ENCODE data around the gene UCN2.

The UCN2 gene

DNA sequence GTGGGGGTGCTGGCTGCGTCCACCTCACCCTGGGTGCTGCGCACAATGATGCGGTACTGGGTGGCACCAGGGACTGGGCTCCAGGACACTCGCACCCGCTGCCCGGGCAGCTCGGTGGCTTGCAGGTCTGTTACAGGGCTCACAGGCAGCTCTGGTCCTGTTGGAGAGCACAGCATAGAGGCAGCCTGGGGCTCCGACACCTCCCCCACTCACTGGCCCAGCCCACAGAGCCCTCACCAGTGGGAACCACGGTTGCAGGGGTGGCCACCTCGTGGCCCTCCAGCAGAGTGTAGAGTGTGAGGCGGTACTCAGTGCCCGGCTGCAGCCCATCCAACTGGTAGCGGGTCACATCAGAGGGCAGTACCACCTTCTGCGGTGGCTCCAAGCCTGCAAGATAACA lies 27.9 kb upstream of the UCN2 start:
- DNase-seq (ENCODE audit: low spot score) = no peak

DNA sequence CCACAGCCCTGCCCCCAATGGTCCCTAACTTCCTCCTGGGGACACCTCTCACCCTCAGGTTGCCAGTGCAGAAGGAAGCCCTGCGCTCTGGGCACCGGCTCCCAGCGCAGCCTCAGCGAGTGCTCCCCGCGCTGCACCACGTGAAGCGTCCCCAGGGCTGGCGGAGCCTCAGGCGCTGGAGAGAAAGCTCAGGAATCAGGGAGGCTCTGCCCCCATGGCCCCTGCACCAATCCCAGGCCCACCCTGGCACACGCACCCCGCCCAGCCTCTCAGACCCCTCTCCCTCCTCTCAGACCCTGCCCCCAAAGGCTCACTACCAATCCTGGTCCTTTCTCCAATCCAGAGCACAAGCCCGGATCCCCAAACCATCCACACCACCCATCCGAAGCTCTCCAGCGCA lies 24.6 kb upstream of the UCN2 start:
- DNase-seq (ENCODE audit: low spot score) = no peak

DNA sequence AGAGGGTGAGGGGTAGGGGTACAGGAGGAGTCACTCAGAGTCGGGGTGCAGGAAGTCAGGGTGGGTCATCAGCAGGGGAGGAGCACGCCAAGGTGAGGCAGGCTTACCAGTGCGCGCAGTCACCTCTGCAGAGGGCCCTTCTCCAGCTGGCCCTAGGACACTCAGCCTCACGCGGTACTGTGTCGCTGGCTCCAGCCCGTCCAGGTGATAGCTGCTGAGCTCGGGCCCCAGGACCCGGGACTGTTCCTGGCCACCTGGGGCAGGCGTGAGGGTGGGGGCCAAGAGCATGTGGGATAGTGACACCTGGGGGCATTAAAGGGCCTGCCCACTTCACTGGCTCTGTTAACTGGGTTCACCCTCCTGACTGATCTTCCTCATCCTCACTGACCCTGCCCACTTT lies 24.1 kb upstream of the UCN2 start:
- DNase-seq (ENCODE audit: low spot score) = no peak

DNA sequence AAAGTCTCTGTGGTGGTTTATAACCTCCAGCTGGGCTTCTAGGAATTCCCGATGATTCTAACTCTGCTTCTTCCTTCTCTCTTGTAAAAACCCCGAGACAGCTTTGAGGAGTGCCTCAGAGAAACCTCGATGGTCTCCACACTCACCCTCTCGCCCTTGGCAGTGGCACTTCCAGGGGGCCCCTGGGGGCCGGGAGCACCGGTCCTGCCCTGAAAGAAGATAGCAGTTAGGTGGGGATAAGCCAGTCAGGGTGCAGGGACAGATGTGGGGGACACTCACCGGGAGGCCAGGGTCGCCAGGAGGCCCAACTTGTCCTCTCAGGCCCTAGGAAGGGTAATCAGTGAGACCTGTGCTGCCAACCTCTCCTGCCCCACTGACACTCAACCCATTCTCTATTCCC lies 21.8 kb upstream of the UCN2 start:
- no peak for DNase-seq (ENCODE audit: low spot score)

DNA sequence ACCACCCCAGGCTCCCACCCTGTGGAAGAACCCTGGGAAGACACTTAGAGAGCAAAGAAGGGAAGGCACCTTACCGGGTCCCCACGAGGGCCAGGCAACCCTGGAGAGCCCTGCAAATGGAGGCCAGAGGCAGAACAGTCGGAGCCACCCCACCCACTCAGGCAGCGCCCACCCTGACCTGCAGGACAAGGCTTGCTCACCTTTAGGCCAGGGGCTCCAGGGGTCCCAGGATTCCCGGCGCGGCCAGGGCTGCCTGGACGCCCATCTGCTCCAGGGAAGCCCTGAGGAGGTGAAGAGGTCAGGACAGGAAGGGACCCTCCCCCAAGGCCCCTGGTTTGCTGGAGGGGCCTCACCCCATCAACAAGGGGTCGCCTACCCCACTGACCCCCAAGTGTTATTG lies 21.3 kb upstream of the UCN2 start:
- no peak for DNase-seq (ENCODE audit: low spot score)

DNA sequence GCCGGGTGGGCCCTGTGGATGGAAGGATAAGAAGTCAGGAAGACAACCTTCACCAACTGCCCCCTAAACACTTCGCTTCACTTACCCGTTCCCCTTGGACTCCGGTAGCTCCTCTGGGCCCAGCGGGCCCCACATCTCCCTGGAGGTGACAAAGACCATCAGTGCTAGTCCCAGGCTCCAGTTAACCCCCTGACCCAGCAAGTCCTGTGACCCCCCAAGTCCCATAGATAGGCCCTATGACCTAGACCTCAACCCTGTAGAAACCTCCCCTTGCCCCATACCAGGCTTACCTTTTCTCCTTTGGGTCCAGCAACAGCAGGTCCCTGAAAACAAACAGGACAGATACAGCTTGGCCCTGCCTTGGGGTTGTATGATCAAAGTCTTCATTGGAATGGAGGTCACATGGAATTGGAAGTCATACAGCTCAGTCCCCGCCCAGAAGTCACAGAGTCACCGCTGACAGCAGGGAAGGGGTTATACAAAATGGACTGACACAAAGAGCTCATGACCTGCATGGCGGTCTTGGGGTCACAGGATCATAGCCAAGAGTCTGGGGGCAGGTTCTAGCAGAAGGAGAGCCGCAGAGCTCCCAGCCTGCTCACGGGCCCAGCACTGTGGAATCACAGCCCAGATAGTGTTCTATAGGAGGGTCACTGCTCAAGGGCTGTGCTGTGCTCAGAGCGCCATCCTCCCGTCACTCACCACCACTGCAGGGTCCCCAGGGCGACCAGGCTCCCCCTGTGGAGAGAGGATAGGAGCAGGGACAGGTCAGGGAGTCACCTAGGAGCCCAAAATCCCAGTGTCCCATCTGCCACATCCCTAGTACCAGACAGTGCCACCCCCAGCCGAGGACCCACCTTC lies 18.3 kb upstream of the UCN2 start:
- DNase-seq (ENCODE audit: low spot score) = no peak

DNA sequence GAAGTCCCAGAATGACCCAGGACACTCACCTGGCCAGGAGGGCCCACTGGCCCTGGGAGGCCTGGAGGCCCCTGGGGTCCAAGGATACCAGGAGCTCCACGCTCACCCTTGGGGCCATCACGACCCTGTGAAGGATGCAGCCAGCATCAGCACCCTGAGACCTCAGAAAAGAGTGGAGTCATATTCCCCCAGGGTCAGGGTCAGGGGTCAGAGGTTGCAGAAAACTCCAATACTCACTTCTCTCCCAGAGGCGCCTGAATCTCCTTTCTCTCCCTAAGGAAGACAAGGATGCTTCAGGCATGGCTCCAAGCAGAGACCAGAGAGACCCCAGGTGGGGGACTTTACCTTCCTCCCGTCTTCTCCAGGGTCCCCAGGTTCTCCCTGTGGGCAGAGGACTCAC lies 13.1 kb upstream of the UCN2 start:
- DNase-seq (ENCODE audit: low spot score) = no peak

DNA sequence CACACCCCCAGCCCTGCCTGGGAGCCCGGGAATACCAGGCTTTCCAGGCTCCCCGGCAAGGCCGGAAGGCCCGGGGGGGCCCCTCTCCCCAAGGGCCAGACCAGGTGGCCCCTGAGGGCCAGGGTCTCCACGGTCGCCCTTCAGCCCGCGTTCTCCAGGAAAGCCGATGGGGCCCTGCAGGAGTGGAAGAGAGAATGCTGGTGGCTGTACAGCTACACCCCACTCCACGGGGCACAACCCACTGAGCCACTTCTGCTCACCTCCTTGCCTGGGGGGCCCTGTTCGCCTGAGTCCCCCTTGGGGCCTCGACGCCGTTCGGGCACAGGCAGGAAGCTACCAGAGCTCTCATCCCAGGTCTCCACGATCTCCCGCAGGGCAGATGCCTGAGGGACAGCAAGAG lies 11.8 kb upstream of the UCN2 start:
- DNase-seq (ENCODE audit: low spot score) = no peak

DNA sequence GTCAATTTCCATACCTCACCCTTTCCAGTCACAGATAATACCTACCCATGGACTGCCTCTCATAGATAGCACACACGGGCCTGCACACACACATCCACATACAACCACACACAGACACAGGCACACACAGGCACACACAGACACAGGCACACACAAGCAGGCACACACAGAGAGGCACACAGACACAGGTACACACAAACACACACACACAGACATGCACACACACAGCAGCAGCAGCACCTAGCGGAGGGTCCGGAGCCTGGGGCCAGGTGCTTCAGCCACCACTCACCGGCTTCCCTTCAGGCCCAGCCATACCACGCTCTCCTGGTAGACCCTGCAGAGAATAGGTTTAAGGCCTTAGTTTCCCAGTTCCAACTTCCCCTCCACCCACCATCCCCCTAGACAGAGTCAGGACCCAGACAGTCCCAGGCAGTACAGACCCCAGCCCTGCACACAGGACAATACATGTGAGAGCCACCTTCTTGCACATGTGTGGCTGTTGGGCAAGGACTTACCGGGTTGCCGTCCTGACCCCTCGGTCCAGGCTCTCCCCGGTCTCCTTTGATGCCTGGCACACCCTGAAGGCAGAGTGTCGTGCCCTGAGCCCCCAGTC lies 10.5 kb upstream of the UCN2 start:
- no peak for DNase-seq (ENCODE audit: low spot score)

DNA sequence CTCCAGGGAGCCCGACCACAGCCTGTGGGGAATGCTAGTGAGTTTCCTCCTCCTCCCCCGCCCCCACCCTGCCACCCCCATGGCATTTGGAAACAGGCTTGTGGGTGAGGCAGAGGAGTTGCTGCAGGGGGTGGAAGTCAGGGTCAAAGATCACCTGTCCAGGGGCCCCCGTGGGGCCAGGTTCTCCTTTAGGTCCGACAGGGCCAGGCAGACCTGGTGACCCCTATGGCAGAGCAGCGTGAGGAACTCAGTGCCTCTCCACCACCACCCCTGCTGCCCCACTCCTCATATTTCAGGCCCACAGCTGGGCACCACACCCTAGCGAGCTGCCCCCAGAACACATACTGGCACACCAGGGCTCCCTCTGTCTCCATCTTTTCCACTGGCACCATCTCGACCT lies 8.9 kb upstream of the UCN2 start:
- no peak for DNase-seq (ENCODE audit: low spot score)

DNA sequence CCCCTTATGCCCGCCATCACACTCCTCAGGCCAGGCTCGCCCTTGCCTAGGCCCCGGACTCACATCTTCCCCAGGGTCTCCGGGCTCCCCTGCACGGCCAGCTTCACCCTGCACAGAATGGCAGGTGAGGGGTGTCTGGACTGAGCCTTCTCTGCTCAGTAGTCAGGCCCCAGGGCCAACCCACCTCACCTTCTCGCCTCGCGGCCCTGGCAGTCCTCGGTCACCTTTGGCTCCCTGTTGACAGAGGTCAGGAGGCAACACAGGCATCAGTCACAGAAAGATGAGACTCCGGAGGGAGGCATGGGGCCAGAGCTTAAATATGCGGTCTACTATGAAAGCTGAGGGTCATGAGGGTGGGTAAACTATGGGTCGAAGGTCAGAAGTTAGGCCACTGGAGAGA lies 8.4 kb upstream of the UCN2 start:
- no peak for DNase-seq (ENCODE audit: low spot score)

DNA sequence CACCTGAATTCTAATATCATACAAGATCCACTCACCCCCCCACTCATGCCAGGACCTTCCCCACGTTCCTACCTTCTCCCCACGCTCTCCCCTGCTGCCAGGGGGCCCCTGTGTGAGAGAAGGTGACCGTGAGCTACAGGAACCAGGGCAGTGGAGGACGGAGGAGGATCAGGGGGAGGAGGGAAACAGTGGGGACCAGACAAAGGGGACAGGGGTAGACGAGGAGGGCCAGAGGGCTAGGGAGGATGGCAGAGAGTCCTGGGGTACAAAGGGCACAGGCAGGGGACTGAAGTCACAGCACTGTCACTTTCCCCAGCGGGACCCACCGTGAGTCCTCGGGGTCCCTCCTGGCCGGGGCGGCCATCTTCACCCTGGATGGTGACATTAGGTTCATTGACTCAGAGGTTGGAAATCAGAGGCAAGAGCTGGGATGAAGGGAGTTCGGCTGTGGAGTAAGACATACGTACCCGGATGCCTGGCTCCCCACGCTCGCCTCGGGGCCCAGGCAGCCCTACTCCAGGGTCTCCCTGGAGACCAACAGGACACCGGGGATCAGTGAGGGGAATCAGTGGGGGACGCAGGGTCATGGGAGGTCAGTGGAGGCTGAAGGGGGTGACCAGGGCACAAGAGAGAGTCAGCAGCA lies 6.3 kb upstream of the UCN2 start:
- no peak for DNase-seq (ENCODE audit: low spot score)

DNA sequence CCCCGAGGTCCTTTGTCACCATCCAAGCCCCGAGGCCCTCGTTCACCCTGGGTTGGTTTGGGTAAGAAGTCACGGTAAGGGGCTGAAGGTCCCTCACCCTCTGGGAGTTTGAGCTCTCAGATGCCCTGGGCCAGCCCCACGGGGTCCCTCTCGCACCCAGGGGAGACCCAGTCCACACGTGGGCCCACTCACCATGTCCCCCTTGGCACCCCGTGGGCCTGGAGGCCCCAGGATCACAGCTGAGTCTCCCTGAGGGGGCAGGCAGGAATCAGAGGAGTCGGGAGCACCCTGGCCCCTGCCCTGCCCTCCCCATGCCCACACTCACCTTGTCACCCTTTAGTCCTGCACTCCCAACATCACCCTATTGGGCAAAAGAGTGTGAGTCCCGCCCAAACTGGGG lies 5.8 kb upstream of the UCN2 start:
- DNase-seq (ENCODE audit: low spot score) = no peak

DNA sequence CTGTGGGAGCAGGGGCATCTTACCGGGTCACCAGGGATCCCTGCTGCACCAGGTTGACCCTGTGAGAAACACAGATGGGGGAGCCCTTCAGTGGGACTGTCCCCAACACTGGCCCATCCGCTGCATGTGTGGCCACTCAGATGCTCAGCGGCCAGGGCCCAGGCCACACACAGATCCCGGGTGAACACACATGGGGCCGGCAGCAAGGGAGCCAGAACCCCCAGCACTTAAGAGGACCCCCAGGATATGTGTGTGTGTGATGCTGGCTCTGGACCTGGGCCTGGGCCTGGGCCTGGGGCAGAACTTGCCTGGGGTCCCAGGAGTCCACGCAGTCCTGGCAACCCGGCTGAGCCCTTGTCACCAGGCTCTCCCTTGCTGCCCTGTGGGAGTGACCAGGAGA lies 4.9 kb upstream of the UCN2 start:
- no peak for DNase-seq (ENCODE audit: low spot score)

DNA sequence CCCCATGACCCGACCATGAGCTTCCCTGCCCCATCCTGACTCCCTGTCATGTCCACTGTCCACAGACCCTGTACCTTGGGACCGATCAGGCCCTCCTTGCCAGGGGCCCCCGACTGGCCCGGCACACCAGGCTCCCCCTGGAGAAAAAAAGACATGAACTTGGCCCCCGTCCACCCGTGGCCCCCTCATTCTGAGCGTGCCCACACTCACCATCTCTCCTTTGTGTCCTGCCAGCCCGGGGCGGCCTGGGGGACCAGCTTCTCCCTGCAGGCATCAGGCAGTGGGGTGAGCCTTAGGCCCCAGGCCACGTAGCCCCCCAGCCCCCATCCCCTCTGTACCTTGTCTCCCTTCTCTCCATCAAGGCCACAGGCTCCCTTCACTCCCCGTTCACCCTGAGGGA lies 3.9 kb upstream of the UCN2 start:
- DNase-seq (ENCODE audit: low spot score) = no peak

DNA sequence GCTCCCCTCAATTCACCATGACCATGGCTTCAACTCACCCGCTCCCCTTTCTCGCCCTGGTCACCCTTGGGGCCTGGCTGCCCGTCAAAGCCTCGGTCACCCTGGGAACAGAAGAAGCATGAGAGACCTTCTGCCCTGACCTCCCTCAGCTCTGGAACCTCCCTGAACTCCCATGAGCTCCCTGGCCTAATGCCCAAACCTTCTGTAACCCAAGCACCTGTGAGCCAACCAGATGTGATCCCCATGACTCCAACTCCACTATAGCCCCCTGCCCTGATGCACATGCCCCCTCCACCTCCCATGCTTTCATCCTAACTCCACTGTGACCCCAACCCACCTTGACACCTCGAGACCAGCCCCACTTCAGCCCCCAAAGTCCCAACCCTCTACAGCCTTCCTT lies 3.5 kb upstream of the UCN2 start:
- no peak for DNase-seq (ENCODE audit: low spot score)

DNA sequence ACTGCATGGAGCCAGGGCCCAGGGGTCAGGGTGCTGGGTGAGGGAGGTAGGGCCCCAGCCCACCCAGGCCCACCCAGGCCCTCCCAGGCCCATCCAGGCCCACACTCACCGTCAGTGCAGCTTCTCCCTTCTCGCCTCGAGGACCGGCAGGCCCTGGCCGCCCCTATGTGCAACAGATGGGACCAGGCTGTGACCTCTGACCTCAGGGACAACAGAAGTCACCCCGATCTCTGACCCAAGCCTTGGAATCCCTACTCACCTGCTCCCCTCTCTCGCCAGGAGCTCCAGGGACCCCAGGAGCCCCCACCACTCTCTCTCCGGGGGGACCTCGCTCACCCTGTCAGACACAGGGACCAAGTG lies 2.8 kb upstream of the UCN2 start:
- no peak for DNase-seq (ENCODE audit: low spot score)

DNA sequence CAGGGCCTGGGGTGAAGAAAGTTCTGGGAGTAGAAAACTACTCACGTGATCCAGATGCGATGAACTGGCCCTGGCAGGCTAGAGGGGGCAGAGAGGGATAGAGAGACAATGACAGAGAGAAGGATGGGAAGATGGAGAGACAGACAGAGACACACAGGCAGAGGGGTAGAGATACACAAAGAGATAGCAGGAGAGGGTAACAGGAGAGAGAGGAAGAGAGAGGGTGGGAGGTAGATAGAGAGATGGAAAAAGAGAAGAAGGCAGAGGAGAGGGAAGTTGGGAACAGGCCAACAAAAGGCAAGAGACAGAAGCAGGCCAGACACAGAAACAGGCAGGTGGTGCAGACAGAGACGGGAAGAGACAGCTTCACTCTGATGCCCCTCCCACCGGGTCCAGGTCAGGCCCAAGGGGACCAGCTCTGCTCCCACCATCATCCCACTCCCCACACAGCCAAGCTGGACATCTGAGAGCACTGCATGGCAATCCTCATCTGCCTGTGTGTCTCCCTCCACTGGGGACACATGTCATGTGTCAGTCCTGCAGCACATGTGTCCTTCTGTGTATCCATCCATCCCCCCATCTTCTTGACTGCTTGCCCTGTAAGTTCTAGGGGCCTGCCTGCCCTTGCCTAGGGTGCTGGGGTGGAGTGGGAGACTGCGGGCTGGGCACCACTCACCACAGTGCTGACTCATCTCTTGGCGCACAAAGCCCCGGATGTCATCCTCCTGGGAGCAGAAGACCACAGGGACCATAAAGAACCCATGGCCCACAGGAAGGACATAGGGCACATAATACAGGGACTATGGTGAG lies 2.2 kb upstream of the UCN2 start:
- no peak for DNase-seq (ENCODE audit: low spot score)

DNA sequence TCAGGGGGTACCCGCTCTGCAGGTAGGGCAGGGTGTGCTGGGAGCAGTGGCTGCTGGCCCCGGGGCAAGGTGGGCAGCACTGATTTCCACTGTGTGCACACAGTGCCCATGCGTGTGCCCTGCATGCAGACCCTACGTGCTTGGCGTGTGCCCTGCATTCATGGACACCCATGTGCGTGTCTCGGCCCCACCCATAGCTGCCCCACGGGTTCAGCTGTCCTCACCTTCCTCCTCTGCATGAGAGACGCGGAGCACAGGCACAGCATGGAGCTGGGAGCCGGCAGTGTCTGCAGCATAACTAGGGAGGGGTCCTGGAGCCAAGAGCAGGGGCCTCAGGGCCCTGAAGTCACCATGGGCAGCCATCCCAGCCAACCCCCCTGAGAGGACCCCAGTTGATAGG lies 1.6 kb upstream of the UCN2 start:
- DNase-seq (ENCODE audit: low spot score) = no peak

DNA sequence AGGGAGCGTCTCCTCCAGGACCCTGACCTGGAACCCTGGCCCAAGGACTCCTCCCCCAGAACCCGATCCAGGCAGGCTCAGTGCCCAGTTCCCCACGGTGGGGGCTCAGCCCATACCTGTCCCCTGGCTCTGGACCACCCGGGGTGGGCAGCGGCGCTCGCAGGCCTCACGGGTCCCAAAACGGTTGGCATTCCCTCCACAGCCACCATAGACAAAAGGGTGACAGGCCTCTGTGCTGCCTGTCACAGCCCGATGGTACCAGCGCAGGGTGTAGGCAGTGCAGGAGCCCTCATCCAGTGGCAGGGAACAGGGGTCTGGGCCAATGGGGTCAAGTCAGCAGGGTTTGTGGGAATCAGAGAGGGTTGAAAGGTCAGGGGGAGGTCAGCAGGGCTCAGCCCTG lies 1.1 kb upstream of the UCN2 start:
- DNase-seq (ENCODE audit: low spot score) = no peak

DNA sequence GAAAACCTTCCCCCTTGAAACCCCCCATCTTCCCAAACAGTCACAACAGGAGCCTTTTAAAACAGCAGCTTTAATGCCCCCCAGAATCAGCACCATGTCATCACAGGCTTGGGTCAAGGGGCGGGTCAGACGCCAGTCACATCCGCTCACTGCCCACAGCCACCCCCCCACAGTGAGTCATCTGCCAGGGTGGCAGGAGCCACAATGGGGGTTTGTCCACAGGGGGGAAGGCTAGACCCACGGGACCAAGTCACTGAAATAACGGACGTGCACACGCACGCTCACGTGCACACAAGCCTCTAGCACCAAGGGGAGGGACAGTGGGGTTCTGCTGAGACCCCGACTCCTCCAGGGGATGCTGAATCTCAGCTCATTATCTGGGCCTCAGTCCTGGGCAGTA lies 441 bp upstream of the UCN2 start:
- peak; percentile 61 for DNase-seq (ENCODE audit: low spot score)

DNA sequence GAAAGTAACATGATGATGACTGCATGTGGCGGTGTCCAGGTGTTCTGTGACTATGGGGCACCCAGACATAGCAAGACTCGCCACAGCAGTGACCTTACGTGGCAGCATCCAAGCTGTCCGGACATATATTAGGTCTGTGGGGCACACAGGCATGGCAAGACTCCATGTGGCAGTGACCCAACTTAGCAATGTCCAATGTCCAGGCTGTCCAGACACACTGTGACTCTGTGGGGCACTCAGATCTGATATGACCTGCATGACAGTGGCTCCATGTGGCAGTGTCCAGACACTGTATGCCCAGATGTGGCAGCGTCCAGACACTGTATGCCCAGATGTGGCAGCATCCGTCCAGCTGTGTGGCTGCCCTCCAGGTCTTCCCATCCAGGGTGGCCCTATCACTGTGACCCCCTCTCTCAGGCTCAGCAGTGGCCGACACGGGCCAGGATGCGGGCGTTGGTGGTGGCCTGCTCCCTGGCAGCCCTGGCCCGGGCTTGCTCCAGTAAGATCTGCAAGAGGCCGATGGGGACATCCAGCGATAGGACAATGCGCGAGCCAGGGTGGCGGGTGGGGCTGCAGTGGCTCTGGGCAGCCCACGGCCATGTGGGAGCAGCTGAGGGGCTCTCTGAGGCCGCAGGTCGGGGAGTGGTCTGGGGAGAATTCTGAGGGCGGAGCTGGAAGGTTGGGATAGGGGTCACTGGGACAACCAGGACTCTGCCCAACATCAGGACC lies 1.1 kb downstream of the UCN2 start:
- DNase-seq (ENCODE audit: low spot score) = no peak

All from CD4-positive, alpha-beta T cell treated with Interleukin-15 for 4 hours (primary cell).